Thoracic aorta (tissue), 2 donors: ENCODE data around the gene MTRF1. TPM values are rescaled to one million over a fixed set of nuclear protein-coding genes. Genes with fewer than 3 reads are reported as not detected.

Experiments
- ATAC-seq: fragments of 150-250 bp; one replicate; pipeline ENCODE4 v1.8.0; 2017; ENCODE audit warnings: low read depth; ENCODE audit not compliant: insufficient number of reproducible peaks, low FRiP score
- DNase-seq: peaks from one replicate; pipeline ENCODE4 v3.0.0-alpha.2; 2020; ENCODE audit warnings: low spot score
- H3K27ac ChIP-seq, 2 donors: fragments of 200-600 bp; sonication (generic); 1 replicate in 1 of 2; 2 replicates in 1 of 2; pipeline ENCODE4 v1.5.1; 2016; ENCODE audit warnings: mild to moderate bottlenecking in 2 of 2, moderate library complexity in 2 of 2
- H3K27me3 ChIP-seq: fragments of 200-600 bp; sonication (generic); replicated peaks from 2 replicates; pipeline ENCODE4 v1.6.0; 2016; ENCODE audit warnings: mild to moderate bottlenecking; ENCODE audit not compliant: insufficient read depth
- H3K36me3 ChIP-seq: fragments of 200-600 bp; sonication (generic); one replicate; pipeline ENCODE4 v1.5.1; 2016
- H3K4me1 ChIP-seq, 2 donors: fragments of 200-600 bp; sonication (generic); 1 replicate in 1 of 2; 2 replicates in 1 of 2; pipeline versions ENCODE4 v1.5.1 to v1.6.0; 2016; ENCODE audit warnings: low read depth in 2 of 2, mild to moderate bottlenecking in 1 of 2; ENCODE audit not compliant: control insufficient read depth in 1 of 2
- H3K4me3 ChIP-seq: fragments of 200-600 bp; sonication (generic); 2 replicates; pipeline ENCODE4 v1.5.1; 2016; ENCODE audit warnings: mild to moderate bottlenecking
- H3K9me3 ChIP-seq: fragments of 200-600 bp; sonication (generic); 2 replicates; pipeline ENCODE4 v1.5.1; 2016
- total RNA-seq, 2 donors: library from RNA; depleted of rRNA; stranded (reverse); fragments of >200 nt; gene quantifications; one replicate each; pipeline versions ENCODE4 v1.1.0 to v1.2.3, GENCODE V29; 2016
- TF ChIP-seq, protein P1 (sequence below): fragments of 200-600 bp; sonication (generic); IDR thresholded peaks from one replicate; pipeline ENCODE4 v1.5.1; 2019; ENCODE audit warnings: antibody characterized with exemption

Gene MTRF1
- total RNA-seq, 2 donors from 2014 or later, result 2.3 to 13.9 TPM

DNA sequence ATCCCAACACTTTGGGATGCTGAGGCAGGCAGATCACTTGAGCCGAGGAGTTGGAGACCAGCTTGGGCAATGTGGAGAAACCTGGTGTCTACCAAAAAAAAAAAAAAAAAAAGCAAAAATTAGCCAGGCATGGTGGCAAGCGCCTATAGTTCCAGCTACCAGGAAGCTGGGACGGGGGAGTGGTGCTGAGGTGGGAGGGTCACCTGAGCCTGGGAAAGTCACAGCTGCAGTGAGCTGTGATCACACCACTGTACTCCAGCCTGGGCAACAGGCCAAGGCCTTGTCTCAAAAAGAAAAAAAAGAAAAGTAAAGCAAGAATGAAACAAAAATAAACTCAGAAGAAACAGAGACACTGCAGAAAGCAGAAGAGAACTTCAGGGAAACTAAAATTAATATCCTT is 31.6 kb downstream of the MTRF1 start:
- H3K27ac ChIP-seq, result no peak overlapping the region
- TF ChIP-seq, protein P1, sequence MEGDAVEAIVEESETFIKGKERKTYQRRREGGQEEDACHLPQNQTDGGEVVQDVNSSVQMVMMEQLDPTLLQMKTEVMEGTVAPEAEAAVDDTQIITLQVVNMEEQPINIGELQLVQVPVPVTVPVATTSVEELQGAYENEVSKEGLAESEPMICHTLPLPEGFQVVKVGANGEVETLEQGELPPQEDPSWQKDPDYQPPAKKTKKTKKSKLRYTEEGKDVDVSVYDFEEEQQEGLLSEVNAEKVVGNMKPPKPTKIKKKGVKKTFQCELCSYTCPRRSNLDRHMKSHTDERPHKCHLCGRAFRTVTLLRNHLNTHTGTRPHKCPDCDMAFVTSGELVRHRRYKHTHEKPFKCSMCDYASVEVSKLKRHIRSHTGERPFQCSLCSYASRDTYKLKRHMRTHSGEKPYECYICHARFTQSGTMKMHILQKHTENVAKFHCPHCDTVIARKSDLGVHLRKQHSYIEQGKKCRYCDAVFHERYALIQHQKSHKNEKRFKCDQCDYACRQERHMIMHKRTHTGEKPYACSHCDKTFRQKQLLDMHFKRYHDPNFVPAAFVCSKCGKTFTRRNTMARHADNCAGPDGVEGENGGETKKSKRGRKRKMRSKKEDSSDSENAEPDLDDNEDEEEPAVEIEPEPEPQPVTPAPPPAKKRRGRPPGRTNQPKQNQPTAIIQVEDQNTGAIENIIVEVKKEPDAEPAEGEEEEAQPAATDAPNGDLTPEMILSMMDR, result no peak
- no peaks in the 10 kb centered on the region for H3K27me3 ChIP-seq
- no peak overlapping the region for H3K4me3 ChIP-seq
- DNase-seq (no peak), ATAC-seq (no peak)
- H3K4me1 ChIP-seq, result no peaks in the 10 kb centered on the region
- H3K36me3 ChIP-seq, result no peaks in the 10 kb centered on the region
- H3K9me3 ChIP-seq, result no peaks in the 10 kb centered on the region

DNA sequence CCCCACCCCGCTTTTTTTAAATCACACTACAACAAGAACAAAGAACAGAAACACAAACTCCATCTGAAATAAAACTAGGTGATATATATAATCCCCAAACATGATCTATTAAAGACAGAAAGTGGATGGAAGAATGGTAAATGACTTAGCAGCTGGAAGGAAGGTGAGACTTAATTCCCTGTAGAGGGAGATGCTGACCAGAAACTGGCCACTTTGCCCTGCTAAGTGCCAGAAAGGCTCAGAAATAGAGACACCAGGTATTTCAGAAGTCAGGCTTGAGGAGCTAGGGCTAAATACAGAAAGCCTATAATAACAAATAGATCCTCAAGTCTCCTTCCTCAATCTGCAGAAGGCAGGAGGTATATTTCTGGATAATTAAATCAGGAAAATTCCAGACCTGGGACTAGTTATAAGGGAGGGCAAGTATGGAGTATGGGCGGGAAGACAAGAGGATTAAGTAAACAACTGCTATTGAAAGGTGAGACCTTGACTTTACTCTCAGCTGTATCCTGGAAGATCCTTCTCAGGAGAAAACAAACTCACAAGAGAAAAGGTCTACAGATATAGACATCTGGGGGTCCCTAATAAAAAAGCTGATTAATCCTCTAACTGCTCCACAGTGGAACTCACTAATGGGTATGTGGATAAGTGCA is 32.2 kb downstream of the MTRF1 start:
- Histone ChIP-seq H3K27me3 (no peaks in the 10 kb centered on the region), H3K4me3 (no peak overlapping the region), H3K9me3 (no peaks in the 10 kb centered on the region), H3K27ac (no peak overlapping the region), H3K4me1 (no peaks in the 10 kb centered on the region), H3K36me3 (no peaks in the 10 kb centered on the region)
- no peak for DNase-seq
- no peak for ATAC-seq
- TF ChIP-seq, protein P1, result no peak

DNA sequence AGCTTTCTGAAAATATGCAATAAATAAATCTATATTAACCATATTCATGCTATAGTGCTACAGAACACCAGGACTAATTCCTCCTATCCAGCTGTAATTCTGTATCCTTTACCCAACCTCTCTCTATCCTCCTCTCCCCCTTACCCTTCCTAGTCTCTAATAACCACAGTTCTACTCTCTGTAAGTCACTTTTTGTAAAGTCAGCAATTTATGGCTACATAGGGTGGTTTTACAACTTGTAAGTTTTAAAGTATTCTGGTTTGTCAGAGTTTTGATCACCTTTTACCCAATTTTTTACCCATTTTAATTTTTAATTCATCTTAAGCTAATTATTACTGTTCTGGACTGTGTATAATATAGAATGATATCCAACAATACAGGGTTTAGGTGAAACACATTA is 34.0 kb downstream of the MTRF1 start:
- no peaks in the 10 kb centered on the region for H3K36me3 ChIP-seq
- TF ChIP-seq, protein P1, result no peak
- no peak for DNase-seq
- H3K4me1 ChIP-seq, result no peaks in the 10 kb centered on the region
- no peaks in the 10 kb centered on the region for H3K27me3 ChIP-seq
- H3K4me3 ChIP-seq, result no peak overlapping the region
- H3K9me3 ChIP-seq, result no peaks in the 10 kb centered on the region
- no peak overlapping the region for H3K27ac ChIP-seq
- no peak for ATAC-seq

DNA sequence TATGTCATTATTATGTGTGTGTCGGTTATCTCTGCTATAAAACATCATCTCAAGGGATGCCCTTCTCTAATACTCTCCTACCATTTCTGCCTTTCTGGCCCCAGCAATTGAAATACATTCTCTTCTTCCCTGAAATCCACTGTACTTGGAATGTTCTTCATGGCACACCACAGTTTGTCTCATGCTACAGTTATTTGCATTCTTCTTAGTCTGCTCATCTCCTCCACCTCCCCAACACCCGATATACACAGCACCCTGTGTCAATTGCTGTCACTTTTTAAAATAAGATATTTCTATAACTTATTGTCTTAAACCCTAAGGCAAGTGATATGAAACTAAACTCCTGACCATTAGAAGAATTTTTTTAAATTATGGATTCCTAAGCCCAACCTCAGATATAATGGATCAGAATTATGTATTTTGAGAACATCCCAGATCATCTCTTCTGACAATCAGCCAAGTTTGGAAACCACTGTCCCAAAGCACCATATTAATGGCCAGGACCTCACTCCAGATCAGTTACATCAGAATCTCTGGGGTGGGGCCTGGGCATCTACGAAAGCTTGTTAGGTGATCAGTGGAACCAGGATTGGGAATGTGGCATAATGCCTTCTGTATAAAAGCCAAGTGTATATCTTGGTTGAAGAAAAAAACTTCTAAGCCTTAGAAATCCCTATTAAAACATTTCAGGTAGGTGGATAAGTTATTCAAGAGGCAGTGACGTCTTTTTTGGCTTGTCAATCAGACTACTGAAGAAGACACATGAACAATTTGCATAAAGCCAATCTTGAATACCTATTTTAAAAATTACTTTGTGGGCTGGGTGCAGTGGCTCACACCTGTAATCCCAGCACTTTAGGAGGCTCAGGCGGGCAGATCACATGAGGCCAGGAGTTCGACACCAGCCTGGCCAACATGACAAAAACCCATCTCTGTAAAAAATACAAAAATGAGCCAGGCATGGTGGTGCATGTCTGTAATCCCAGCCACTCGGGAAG is 39.0 kb downstream of the MTRF1 start:
- ATAC-seq, result no peak

More for the DNA sequence above, 39.0 kb downstream of the MTRF1 start:
- Histone ChIP-seq H3K27me3 (no peaks in the 10 kb centered on the region), H3K4me3 (no peak overlapping the region), H3K27ac (no peak overlapping the region), H3K4me1 (no peaks in the 10 kb centered on the region), H3K9me3 (no peaks in the 10 kb centered on the region), H3K36me3 (no peaks in the 10 kb centered on the region)
- no peak for DNase-seq
- TF ChIP-seq, protein P1, result no peak
